DOHH2 (cell line): Measurements from ENCODE around the gene SKIC8.
A peak's percentile ranks its signal among the peaks of the same experiment; 100 is the strongest.

Experiments used
- H3F3A ChIP-seq: fragments of 200-600 bp; sonication (generic), shearing (Covaris generic); 2 replicates; pipeline ENCODE4 v1.6.0; 2016; ENCODE audit warnings: antibody characterized with exemption, mild to moderate bottlenecking; ENCODE audit not compliant: control insufficient read depth, insufficient read depth
- H3K27ac ChIP-seq: fragments of 200-600 bp; sonication (generic); 2 replicates; pipeline ENCODE4 v1.5.1; 2014; ENCODE audit warnings: low read depth, mild to moderate bottlenecking, low read length, moderate library complexity
- H3K27me3 ChIP-seq: fragments of 200-600 bp; sonication (generic); 2 replicates; pipeline ENCODE4 v1.6.1; 2014; ENCODE audit warnings: mild to moderate bottlenecking, low read length, mixed read lengths; ENCODE audit not compliant: control insufficient read depth
- H3K36me3 ChIP-seq: fragments of 200-600 bp; sonication (generic); 2 replicates; pipeline ENCODE4 v1.6.1; 2014; ENCODE audit warnings: mild to moderate bottlenecking, low read length, moderate library complexity, mixed read lengths; ENCODE audit not compliant: control insufficient read depth
- H3K4me1 ChIP-seq: fragments of 200-600 bp; sonication (generic); 2 replicates; pipeline ENCODE4 v1.6.1; 2014; ENCODE audit warnings: mild to moderate bottlenecking, low read length, mixed read lengths; ENCODE audit not compliant: control insufficient read depth
- H3K4me2 ChIP-seq: fragments of 200-600 bp; sonication (generic); 2 replicates; pipeline ENCODE4 v1.6.0; 2014; ENCODE audit warnings: mild to moderate bottlenecking, low read length, moderate library complexity
- H3K4me3 ChIP-seq: fragments of 200-600 bp; sonication (generic); 2 replicates; pipeline ENCODE4 v1.5.1; 2014; ENCODE audit warnings: mild to moderate bottlenecking, low read length, mixed read lengths
- H3K79me2 ChIP-seq: fragments of 200-600 bp; sonication (generic); 2 replicates; pipeline ENCODE4 v1.6.1; 2014; ENCODE audit warnings: mild to moderate bottlenecking, low read length, mixed read lengths; ENCODE audit not compliant: control insufficient read depth
- H3K9me2 ChIP-seq: fragments of 200-600 bp; sonication (generic); replicated peaks from 2 replicates; pipeline ENCODE4 v1.6.1; 2014; ENCODE audit warnings: mild to moderate bottlenecking, low read length, mixed read lengths; ENCODE audit not compliant: control insufficient read depth
- H3K9me3 ChIP-seq: fragments of 200-600 bp; sonication (generic); 2 replicates; pipeline ENCODE4 v1.6.1; 2014; ENCODE audit warnings: antibody characterized with exemption, low read length, mixed read lengths; ENCODE audit not compliant: control insufficient read depth, insufficient read depth
- H4K20me1 ChIP-seq: fragments of 200-600 bp; sonication (generic); 2 replicates; pipeline ENCODE4 v1.6.0; 2014; ENCODE audit warnings: low read depth, mild to moderate bottlenecking, antibody characterized with exemption, low read length, moderate library complexity; ENCODE audit not compliant: control insufficient read depth, insufficient read depth
- EZH2phosphoT487 ChIP-seq: fragments of 200-600 bp; sonication (generic); IDR thresholded peaks from 2 replicates; pipeline ENCODE4 v1.6.1; 2017; ENCODE audit warnings: borderline replicate concordance, mild to moderate bottlenecking, antibody characterized with exemption, low read length, moderate library complexity, mixed read lengths
- TF ChIP-seq, protein P1 (sequence below): fragments of 200-600 bp; sonication (generic); IDR thresholded peaks from one replicate; pipeline ENCODE4 v1.5.1; 2014; ENCODE audit warnings: antibody characterized with exemption, mild to moderate bottlenecking, low read depth, low read length; ENCODE audit not compliant: poor library complexity, severe bottlenecking

The SKIC8 gene

GRCh38 chr15:78315686-78316282 lies 16.4 kb upstream of the SKIC8 start:
- TF ChIP-seq, protein P1, sequence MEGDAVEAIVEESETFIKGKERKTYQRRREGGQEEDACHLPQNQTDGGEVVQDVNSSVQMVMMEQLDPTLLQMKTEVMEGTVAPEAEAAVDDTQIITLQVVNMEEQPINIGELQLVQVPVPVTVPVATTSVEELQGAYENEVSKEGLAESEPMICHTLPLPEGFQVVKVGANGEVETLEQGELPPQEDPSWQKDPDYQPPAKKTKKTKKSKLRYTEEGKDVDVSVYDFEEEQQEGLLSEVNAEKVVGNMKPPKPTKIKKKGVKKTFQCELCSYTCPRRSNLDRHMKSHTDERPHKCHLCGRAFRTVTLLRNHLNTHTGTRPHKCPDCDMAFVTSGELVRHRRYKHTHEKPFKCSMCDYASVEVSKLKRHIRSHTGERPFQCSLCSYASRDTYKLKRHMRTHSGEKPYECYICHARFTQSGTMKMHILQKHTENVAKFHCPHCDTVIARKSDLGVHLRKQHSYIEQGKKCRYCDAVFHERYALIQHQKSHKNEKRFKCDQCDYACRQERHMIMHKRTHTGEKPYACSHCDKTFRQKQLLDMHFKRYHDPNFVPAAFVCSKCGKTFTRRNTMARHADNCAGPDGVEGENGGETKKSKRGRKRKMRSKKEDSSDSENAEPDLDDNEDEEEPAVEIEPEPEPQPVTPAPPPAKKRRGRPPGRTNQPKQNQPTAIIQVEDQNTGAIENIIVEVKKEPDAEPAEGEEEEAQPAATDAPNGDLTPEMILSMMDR: peak; percentile 12
- TF ChIP-seq EZH2phosphoT487: no peak
- Histone ChIP-seq H3K9me2 (no peaks in the 10 kb centered on the region), H3K4me3 (no peak overlapping the region), H3K9me3 (no peaks in the 10 kb centered on the region), H3K36me3 (no peaks in the 10 kb centered on the region), H3K27me3 (no peaks in the 10 kb centered on the region), H3K79me2 (no peaks in the 10 kb centered on the region), H3F3A (no peaks in the 10 kb centered on the region), H4K20me1 (no peaks in the 10 kb centered on the region), H3K4me2 (no peak overlapping the region), H3K4me1 (no peaks in the 10 kb centered on the region), H3K27ac (no peak overlapping the region)

- Histone ChIP-seq H3K9me3 (no peaks in the 10 kb centered on the region), H3K27me3 (no peaks in the 10 kb centered on the region), H3K27ac (no peak overlapping the region), H3K4me3 (no peak overlapping the region), H4K20me1 (no peaks in the 10 kb centered on the region), H3K4me1 (no peaks in the 10 kb centered on the region), H3K9me2 (no peaks in the 10 kb centered on the region), H3K79me2 (no peaks in the 10 kb centered on the region), H3F3A (no peaks in the 10 kb centered on the region), H3K36me3 (no peaks in the 10 kb centered on the region), H3K4me2 (no peak overlapping the region)
- TF ChIP-seq EZH2phosphoT487: no peak
- TF ChIP-seq, protein P1: no peak
Observed at GRCh38 chr15:78314181-78314581, 14.8 kb upstream of the SKIC8 start.

GRCh38 chr15:78313383-78313782 lies 14.0 kb upstream of the SKIC8 start:
- Histone ChIP-seq H3K27ac (no peak overlapping the region), H3K4me1 (no peaks in the 10 kb centered on the region), H3K79me2 (no peaks in the 10 kb centered on the region), H3K9me3 (no peaks in the 10 kb centered on the region), H3K4me3 (no peak overlapping the region), H3K36me3 (no peaks in the 10 kb centered on the region), H4K20me1 (no peaks in the 10 kb centered on the region), H3K4me2 (no peak overlapping the region), H3K27me3 (no peaks in the 10 kb centered on the region), H3F3A (no peaks in the 10 kb centered on the region), H3K9me2 (no peaks in the 10 kb centered on the region)
- no peak for TF ChIP-seq EZH2phosphoT487
- TF ChIP-seq, protein P1: no peak
